Left lung (tissue), 10 donors: ENCODE results near the gene GLCCI1. TPM values are rescaled to one million over a fixed set of nuclear protein-coding genes. Genes with fewer than 3 reads are reported as not detected.

ENCODE experiments used
- ATAC-seq: fragments of 200-7000 bp; cut with Tn5 transposase; one replicate; pipeline ENCODE4 v1.9.1; 2020; ENCODE audit warnings: moderate library complexity
- DNase-seq, 4 donors: peaks; one replicate each; pipeline ENCODE4 v3.0.0-alpha.2; 2013 to 2020
- H3K27ac ChIP-seq, 2 donors: fragments of 200-600 bp; sonication (generic) in 1 of 2; one replicate each; pipeline versions ENCODE4 v1.5.0 to v1.8.0; 2020 to 2021
- H3K27me3 ChIP-seq, 2 donors: fragments of 200-600 bp; sonication (generic) in 1 of 2; one replicate each; pipeline versions ENCODE4 v1.5.0 to v1.8.0; 2020 to 2021
- H3K36me3 ChIP-seq, 2 donors: fragments of 200-600 bp; sonication (generic) in 1 of 2; one replicate each; pipeline versions ENCODE4 v1.5.0 to v1.8.0; 2020 to 2021
- H3K4me1 ChIP-seq, 2 donors: fragments of 200-600 bp; one replicate each; pipeline ENCODE4 v1.8.0; 2021
- H3K4me3 ChIP-seq, 2 donors: fragments of 200-600 bp; sonication (generic) in 1 of 2; one replicate each; pipeline versions ENCODE4 v1.5.0 to v1.8.0; 2020 to 2021; ENCODE audit warnings: mild to moderate bottlenecking in 1 of 2
- H3K9me3 ChIP-seq, 2 donors: fragments of 200-600 bp; sonication (generic) in 1 of 2; one replicate each; pipeline versions ENCODE4 v1.5.0 to v1.8.0; 2020 to 2021
- CTCF ChIP-seq, 2 donors: fragments of 200-600 bp; sonication (generic) in 1 of 2; IDR thresholded peaks; one replicate each; pipeline versions ENCODE4 v1.5.0 to v1.8.0; 2021; ENCODE audit warnings: antibody characterized with exemption in 2 of 2
- intact Hi-C, 2 donors: fragments of 100-400 bp; cut with DNase I; formaldehyde crosslinking; loops; one replicate each; pipeline versions ENCODE4 v1.11.2 to v1.14.2; 2022
- polyA plus RNA-seq, 6 donors: library from polyadenylated mRNA; unstranded; fragments of 120-200 nt; gene quantifications; one replicate each; pipeline ENCODE4 v1.2.1, GENCODE V29; 2013; ENCODE audit not compliant: insufficient read length in 6 of 6
- total RNA-seq, 2 donors: library from RNA; stranded (reverse); fragmentation: NEBNext Ultra II Directional; extraction: Animal tissue kit (Norgen Biotek cat#: 25700); gene quantifications; one replicate each; pipeline ENCODE4 v1.2.1, GENCODE V29; 2021
- donor health status: DM: no; HTN: yes; CAD: no.
- donor health status: DM: no; HTN: no; CAD: no.

Gene GLCCI1
- total and polyA plus RNA-seq, 8 donors: 25.4 to 45.2 (median 37.1) TPM

DNA sequence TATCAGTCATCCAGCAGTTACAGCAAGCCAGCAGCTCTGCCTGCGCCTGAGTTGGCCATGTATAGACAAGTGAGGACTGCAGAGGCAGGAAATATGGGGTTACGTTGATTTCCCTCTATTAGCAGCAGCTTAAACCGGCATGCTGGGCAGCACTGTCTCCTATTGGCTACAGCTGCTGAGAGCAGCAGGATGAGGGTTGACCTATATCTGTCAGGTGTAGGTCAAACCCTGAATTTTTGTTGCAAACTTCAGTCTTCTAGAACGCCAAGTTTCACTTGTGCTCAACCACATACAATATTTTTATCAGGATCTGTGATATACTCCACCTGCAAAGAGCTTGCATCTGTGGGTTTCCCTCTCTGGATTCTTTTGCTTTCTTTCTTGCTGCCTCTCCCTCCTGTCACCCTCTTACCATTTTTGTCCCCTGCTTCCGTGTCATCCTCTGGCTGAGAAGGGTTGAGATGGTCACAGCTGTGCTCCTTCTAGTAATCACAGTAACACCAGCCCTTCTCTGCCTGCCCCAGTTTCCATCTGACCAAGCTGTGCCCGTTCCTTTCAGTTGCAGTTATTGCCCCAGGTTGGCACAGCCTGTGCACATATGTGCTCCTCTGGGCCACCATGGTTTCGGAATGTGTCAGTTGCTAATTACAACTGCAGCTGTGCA, 23.8 kb upstream of the GLCCI1 start:
- intact Hi-C loops: no loop called here
- Histone ChIP-seq H3K9me3 (no peaks in the 10 kb centered on the region), H3K4me1 (no peaks in the 10 kb centered on the region), H3K27me3 (no peaks in the 10 kb centered on the region), H3K4me3 (no peak overlapping the region), H3K27ac (no peak overlapping the region), H3K36me3 (no peaks in the 10 kb centered on the region)
- DNase-seq (no peak), ATAC-seq (peak; percentile 34)
- TF ChIP-seq CTCF (IDR thresholded peaks at IDR 0.05): no peak

DNA sequence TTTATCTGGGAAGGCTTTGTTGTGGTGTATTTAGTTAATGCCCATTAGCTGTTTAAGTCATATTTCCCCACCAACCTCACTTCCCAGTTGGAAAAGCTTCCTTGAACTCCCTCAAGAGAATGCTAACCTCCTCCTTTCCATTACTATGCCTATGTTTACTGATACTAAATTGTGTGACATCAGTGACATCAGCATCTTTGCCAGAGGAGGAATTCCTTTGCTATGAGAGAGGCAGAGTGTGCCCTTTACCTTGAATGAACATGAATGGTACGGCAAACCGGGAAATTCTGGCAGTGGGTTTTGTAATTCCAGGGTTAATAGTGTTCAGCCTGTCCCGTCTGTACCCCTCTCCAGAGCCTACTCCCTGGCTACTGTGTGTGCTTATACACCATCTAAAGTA, 22.1 kb upstream of the GLCCI1 start:
- no peaks in the 10 kb centered on the region for H3K27me3 ChIP-seq
- no peak overlapping the region for H3K27ac ChIP-seq
- H3K9me3 ChIP-seq: peaks cover 0 to 8% of the 10 kb centered on the region in 2 donors
- ATAC-seq: no peak
- H3K4me1 ChIP-seq: no peaks in the 10 kb centered on the region
- no peaks in the 10 kb centered on the region for H3K36me3 ChIP-seq
- no peak overlapping the region for H3K4me3 ChIP-seq
- DNase-seq: no peak
- TF ChIP-seq CTCF (IDR thresholded peaks at IDR 0.05): no peak
- intact Hi-C loops: no loop called here

DNA sequence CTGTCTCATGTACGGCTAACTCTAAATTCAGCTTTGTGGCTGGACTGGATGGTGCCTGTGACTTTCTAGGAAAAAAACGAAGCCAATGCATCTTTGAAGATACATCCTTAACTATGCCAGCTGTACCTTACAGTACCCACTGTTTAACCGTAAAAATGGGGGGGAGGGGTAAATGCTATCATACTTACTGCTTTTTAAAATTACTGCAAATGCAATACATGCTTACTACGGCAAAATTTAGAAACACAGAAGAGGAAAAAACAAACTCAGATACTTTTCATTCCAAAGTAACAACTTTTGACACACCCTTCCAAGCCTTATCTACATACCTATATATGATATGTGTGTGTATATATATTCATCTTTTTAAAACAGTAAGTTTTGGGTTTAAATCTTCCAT, 20.4 kb upstream of the GLCCI1 start:
- no peaks in the 10 kb centered on the region for H3K36me3 ChIP-seq
- intact Hi-C loops: no loop called here
- no peak overlapping the region for H3K27ac ChIP-seq
- no peaks in the 10 kb centered on the region for H3K4me1 ChIP-seq
- DNase-seq (no peak), ATAC-seq (no peak)
- no peaks in the 10 kb centered on the region for H3K27me3 ChIP-seq
- peaks cover 0 to 8% of the 10 kb centered on the region in 2 donors for H3K9me3 ChIP-seq
- no peak for TF ChIP-seq CTCF (IDR thresholded peaks at IDR 0.05)
- H3K4me3 ChIP-seq: no peak overlapping the region

DNA sequence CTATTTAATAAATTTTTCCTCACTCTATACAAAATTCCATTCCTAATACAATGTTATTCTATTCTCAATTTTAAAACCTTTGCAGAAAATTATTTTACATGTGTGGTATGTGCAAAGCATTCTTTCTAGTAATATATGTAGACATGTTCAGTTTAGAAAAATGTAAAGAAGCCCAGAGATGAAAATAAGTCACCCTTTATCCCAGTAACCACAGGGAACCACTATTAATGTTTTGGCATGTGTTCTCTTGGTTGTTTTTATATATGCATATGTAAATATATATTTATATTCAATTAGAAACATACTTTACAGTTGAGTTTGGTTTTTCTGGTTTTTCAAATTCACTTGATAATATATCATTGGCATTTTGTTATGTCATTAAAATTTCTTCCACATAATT, 14.8 kb upstream of the GLCCI1 start:
- H3K4me3 ChIP-seq: no peak overlapping the region
- H3K27ac ChIP-seq: no peak overlapping the region
- H3K27me3 ChIP-seq: no peaks in the 10 kb centered on the region
- intact Hi-C loops: no loop called here
- H3K36me3 ChIP-seq: no peaks in the 10 kb centered on the region
- H3K4me1 ChIP-seq: no peaks in the 10 kb centered on the region
- no peak for DNase-seq
- TF ChIP-seq CTCF (IDR thresholded peaks at IDR 0.05): no peak
- ATAC-seq: no peak
- peaks cover 0 to 8% of the 10 kb centered on the region in 2 donors for H3K9me3 ChIP-seq

GRCh38 chr7:7956531-7957128, 12.0 kb upstream of the GLCCI1 start:
- H3K27ac ChIP-seq: peak overlapping the region; percentile 29 to 31
- no peaks in the 10 kb centered on the region for H3K4me1 ChIP-seq
- peak; percentile 95 for ATAC-seq
- H3K9me3 ChIP-seq: no peaks in the 10 kb centered on the region
- TF ChIP-seq CTCF (IDR thresholded peaks at IDR 0.05): no peak
- H3K36me3 ChIP-seq: no peaks in the 10 kb centered on the region
- intact Hi-C loops: no loop called here
- no peaks in the 10 kb centered on the region for H3K27me3 ChIP-seq
- peak in 2 of 4 donors; percentile 40 to 68 for DNase-seq
- no peak overlapping the region for H3K4me3 ChIP-seq
